Measurements from ENCODE around the gene HSD3B1.

The HSD3B1 gene

GRCh38 chr1:119506941-119507340 is at the start of gene HSD3B1:
Gene HSD3B1 (plus strand): TSS chr1:119507210. CDS start chr1:119507477, 267 bp downstream.
- DNase-seq (ENCODE audit: low spot score): no peak

DNA sequence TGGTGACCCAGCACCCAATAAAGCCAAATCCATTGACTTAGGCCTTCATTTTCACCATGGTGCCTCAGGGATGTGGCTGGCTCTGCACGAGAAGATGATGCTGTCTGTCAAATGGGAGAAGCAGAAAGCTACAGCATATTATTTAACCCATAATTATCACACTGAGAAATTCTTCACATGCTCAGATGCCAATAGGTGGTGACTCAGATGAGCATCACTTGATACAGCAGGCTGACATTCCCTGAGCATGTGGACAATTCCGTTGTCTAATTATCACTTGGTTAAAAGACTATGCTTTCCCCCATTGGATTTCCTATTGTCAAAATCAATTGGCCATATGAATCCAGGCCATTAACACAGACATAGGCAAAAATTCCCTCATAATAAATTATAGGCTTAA is 44.0 kb upstream of the HSD3B1 start:
- DNase-seq (ENCODE audit: low spot score): no peak

DNA sequence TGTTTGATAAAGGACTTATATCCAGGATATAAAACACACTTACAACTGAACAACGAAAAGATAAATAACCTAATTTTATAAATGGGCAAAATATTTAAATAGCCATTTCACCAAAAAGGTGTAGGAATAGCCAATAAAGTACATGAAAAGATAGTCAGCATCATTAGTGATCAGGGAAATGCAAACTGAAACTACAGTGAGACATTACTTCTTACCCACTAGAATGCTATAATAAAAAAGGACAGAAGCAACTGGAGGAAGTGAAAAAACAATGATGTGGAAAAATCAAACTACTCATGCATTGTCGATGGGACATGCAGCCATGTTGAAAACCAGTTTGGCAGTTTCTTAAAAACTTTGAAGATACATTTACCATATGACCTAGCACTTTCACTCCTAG is 43.4 kb upstream of the HSD3B1 start:
- no peak for DNase-seq (ENCODE audit: low spot score)

DNA sequence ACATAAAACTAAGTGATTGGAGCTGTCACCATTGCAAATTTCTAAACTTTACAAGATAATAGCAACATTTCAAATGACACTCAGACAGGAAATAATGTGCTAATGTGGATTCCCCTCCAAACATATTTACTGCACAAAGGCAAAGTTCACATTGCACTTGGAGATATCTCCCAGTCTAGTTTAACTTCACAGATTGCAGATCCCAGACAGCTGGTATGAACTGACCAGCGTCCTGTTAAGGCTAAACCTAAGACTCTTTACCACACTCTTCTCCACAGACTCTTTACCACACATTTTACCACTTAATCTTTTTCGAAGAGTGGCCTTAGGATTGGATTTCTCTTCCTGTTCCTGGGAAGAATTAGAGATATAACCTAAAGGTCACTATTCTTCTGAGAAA is 40.6 kb upstream of the HSD3B1 start:
- no peak for DNase-seq (ENCODE audit: low spot score)

DNA sequence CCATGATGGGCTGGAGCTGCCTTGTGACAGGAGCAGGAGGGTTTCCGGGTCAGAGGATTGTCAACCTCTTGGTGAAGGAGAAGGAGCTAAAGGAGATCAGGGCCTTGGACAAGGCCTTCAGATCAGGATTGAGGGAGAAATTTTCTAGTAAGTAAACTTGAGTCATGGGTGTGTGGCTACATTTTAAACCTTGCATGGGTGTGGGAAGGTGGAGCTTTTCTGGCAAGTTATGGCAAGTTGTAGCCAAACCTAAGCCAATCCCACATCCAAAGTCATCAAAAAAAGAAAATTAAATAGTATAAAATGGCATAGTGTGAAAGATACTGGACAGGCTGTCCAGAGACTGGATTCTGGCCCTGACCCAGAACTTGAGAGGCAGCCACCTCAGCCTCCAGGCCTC is 39.8 kb upstream of the HSD3B1 start:
- DNase-seq (ENCODE audit: low spot score): no peak

DNA sequence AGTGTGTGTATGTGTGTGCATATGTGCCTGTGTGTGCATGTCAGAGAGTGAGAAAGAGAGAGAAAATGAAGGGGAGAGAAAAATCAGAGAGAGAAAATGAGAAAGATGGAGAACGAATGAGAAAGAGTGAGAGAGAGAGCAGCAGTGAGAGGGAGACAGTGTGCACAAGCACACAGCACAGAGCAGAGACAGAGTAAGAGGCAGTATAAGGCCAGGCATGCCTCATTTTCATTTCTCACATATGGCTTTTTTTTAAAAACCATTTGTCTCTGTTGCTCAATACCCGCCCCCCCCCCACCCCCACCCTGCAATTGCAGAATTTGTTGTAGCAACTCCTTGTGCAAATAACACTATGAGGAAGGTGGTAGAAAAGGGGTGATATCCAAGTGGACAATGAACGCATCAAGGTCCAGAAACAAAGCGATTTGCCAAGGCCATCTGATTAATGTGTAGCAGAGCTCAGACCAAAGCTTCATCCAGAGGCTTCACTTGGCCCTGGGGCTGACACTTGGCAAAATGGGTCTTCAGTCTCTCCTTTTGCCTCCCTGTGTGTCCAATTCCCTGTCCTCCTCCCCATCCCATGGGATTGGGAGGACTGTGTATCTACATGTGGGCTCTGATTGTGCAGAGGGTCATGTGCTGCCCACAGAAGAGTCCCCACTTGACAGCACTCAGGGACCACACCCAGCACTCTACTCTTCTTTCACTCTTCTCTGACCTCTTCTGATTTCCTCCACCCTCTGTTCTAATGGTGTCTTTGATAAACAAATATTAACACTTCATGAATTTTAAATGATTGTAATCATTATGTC is 38.9 kb upstream of the HSD3B1 start:
- DNase-seq (ENCODE audit: low spot score): no peak

DNA sequence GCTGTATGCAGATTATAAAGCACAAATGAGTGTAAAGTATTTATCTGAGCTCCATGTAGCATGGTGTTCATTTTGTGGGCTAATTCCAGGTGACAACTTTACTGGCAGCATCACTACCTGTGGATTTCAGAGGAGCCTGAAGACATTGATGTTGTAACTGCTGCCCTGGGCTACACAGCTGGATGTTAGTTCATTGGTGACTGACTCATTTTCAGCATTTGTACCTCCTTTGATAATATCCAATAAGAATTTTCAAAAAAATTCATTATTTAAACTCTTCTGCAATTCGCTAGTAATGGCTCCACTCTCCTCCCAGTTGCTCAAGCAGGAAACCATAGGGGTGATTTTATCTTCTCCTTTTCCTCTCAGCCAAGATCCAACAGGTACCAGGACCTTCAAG is 37.3 kb upstream of the HSD3B1 start:
- DNase-seq (ENCODE audit: low spot score): no peak

DNA sequence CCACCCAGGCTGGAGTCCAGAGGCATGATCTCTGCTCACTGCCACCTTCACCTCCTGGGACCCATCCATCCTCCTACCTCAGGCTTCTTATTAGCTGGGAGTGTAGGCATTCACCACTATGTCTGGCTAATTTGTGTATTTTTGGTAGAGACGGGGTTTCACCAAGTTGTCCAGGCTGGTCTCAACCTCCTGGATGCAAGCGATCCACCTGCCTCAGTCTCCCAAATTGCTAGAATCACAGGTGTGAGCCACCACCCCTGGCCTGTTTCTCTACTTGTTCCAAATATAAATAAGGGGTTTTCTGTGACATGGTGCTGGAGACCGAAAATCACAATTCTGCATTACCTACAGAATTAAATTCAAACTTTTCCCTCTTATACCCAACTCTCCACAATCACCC is 36.6 kb upstream of the HSD3B1 start:
- DNase-seq (ENCODE audit: low spot score): no peak

DNA sequence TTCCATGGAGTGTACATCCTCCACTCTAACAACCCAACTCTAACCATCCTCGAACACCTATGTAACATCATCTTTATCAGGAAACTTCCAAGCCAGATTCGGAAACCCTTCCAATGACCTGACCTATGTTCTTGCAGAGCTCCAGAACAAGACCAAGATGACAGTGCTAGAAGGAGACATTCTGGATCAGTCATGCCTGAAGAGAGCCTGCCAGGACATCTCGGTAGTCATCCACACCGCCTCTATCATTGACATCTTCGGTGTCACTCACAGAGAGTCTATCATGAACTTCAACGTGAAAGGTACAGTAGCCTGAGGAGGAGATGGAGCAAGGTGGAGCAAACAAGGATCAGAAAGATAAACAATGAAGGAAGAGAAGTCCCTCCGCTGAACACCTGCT is 36.1 kb upstream of the HSD3B1 start:
- DNase-seq (ENCODE audit: low spot score): no peak

- DNase-seq (ENCODE audit: low spot score): no peak
These were observed 35.4 kb upstream of the HSD3B1 start for GRCh38 chr1:119471566-119471965.

DNA sequence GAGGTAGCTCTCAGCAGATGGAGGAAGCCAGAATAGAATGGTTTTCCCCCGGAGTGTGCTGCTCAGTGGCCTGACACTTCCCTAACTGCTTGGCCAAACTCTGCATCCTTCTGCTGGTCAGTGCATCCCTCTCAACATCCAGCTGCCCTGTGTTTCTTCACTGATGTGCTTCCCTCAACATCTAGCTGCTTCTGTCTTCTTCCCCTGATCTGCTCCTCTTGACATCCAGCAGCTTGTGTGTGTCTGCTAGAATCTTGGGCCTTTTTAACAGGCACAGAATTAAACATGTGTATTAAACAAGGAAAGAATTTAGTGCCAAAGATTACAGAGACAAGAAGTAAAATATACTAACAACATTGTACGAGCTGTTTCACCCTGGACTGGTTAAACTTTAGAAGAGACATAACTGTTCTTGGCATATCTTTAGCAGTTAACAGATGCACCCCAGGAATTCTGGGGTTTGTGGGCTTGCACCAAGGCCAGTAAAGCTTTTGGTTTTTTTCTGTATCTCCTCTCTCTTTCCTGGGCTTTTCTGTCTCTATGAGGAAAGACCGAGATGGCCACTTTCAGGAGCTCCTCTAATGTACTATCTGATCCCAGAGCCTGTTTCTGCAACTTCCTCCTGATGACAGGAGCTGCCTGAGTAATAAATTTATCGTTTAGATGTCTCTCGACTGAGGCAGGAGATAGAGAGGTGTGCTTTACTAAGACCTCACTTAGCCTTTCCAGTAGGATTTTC is 34.8 kb upstream of the HSD3B1 start:
- DNase-seq (ENCODE audit: low spot score): no peak

- no peak for DNase-seq (ENCODE audit: low spot score)
These were observed 34.2 kb upstream of the HSD3B1 start for GRCh38 chr1:119472819-119473175.

GRCh38 chr1:119475866-119476439 is 31.1 kb upstream of the HSD3B1 start:
- peak; percentile 12 for DNase-seq (ENCODE audit: low spot score)

- no peak for DNase-seq (ENCODE audit: low spot score)
These were observed 29.3 kb upstream of the HSD3B1 start for GRCh38 chr1:119477710-119478109.

DNA sequence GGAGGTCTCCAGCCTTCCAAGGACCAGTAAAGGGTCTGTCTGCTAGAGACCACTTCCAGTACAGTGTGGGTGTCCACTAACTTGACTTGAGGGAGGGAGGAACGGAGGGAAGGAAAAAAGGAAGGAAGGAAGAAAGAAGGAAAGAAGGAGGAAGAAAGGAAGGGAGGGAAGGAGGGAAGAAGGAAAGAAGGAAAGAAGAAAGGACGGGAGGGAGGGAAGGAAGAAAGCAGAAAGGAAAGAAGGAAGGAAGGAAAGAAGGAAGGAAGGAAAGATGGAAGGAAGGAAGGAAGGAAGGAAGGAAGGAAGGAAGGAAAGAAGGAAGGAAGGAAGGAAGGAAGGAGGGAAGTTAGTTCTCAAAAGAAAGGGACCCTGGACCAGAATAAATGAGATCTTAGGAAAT is 26.8 kb upstream of the HSD3B1 start:
- no peak for DNase-seq (ENCODE audit: low spot score)

DNA sequence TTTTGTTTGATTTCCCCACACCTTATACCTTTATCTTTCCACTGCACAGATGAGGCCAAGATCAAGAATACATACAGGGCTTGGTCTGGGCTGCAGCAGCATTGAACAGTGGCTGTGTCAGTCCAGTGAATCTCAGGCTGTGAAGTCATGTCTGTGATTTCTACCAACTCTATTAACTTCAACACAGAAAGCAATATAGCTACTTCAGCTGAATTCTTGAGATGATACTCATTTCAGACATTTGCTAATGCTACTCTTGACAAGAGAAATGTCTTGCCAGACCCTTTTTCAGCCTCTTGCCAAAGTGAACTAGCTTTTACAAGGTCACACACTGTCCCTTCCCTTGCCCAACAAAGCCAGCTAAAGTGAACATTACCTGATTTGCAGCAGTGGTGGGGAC is 25.1 kb upstream of the HSD3B1 start:
- no peak for DNase-seq (ENCODE audit: low spot score)

DNA sequence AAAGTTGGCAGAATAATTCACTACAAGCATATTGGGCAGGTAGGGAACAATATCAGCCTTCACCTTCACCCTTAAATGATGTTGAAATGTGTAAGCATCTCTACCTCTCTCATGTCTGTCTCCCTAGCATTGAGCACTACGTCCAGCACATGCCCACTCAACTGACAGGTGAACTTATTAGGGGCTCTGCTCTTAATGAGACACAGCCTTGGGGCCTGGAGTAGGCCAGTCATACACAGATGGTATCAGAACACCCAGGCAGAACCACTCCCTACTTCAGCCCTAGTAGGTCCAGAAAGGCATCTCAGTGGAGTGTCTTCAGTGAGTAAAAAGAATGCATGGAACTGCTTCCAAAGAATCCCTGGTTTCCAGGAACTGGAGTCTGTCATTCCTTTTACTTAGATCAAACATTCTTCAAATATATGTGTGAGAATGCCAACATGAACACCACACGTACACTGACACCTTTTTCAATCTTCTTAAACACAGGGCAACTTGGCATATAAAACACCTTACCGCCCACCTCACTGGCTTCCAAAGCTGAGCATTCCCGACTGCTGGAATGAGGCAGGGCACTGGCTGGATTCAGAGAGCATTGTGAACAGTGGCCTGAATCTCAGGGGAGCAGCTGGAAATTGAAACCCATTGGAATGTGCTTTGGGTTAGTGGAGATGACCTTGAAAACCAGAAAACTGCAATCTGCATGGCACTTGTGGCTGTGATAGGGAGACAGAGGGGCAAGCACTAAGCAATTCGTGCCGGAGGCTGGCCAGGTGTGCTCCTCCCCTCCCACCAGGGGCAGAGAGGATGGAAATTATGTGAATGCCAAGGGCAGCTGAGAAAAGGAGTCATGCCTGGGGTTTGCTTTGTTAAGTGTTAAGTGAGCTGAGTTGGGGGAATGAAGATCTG is 24.2 kb upstream of the HSD3B1 start:
- no peak for DNase-seq (ENCODE audit: low spot score)

GRCh38 chr1:119483441-119484200 is 23.4 kb upstream of the HSD3B1 start:
- DNase-seq (ENCODE audit: low spot score): no peak

DNA sequence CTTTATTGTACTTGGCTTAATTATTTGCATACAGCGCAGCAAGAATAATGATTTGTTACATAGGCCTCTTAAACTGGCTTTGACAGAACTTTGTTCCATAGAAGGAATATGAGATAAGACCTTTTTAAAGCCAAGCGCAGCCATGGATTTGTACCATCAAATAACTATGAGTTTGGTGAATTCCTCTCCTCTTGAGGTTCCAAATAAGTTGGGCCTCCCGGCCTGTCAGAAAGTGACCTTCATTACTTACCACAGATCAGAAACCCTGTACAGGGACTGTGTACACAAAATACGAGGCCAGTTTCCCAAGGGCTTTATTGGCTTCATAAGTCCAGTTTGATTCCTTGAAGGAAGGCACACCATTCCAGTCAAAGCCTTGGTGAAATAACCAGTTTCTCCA is 21.8 kb upstream of the HSD3B1 start:
- DNase-seq (ENCODE audit: low spot score): no peak

DNA sequence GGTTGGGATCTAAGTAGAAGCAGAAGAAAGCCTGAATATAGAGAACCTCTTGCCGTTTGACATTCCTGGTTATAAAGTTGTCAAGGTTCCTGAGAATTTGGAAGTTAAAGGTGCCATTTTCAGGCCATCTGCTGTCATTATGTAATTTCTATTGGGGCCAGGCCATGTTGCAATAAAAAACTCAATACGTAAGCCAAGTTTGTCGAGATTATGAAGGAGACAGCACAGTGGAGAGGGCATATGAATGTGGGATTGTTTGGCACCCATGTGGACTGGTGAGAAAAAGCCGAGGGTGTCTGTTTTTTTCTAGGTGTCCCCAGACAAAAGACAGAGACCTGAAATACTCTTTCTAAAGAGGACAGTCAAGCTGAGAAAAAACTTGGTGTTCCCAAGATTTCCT is 18.8 kb upstream of the HSD3B1 start:
- DNase-seq (ENCODE audit: low spot score): no peak

GRCh38 chr1:119489201-119489600 is 17.8 kb upstream of the HSD3B1 start:
- DNase-seq (ENCODE audit: low spot score): no peak

DNA sequence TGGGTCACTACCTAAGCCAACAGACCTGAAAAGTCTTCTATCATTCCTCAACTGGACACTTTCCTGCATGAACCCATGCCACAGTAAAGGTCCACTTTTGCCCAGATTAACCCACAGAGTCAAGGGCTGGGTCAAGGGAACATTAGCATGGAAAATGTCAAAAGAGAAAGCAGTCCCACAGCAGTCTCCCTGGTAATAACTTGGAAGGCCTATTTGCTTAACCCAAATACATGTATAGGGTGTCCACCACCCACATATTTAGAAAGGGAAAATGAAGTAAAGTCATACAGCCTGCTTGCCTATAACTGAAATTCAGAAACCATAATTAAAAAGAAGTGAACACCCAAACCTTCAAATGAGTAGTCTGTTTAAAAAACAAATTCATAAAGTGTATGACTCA is 16.1 kb upstream of the HSD3B1 start:
- DNase-seq (ENCODE audit: low spot score): no peak

Data from putamen (tissue), 1 donor.